ENCODE measurements around the gene CCDC81. TPM values are rescaled to one million over a fixed set of nuclear protein-coding genes. Genes with fewer than 3 reads are reported as not detected.
A peak's percentile ranks its signal among the peaks of the same experiment; 100 is the strongest.

CCDC81 gene
- polyA plus RNA-seq, 2 of the 4 experiments (the other 2 are of a cell fraction), result 0.30 to 0.71 TPM

GRCh38 chr11:86458294-86459001 lies 83.8 kb downstream of the CCDC81 start:
- ChIA-PET CTCF (interaction anchor here (0.6 to 5.1 kb wide), 6 partner anchors 16 to 411 kb away, joined by 3 to 60 read pairs (median 6); no protein-coding TSS in a partner anchor), POLR2A (no interaction called here)
- no peak overlapping the region; the same call in 2 of the 3 replicates for H3K4me2 ChIP-seq
- WGBS (ENCODE audit: missing lambda C conversion rate), result 96% methylated on average over 5 of the region's 5 CpGs
- TF ChIP-seq E2F6 (IDR thresholded peaks at IDR 0.05; ENCODE audit: borderline replicate concordance, low read depth) (no peak), RARB (CRISPR knock-in tag; IDR thresholded peaks at IDR 0.05) (no peak), CEBPB (IDR thresholded peaks at IDR 0.05) (no peak), SREBF2 (IDR thresholded peaks at IDR 0.05) (no peak), ESRRA (IDR thresholded peaks at IDR 0.05; ENCODE audit: borderline replicate concordance, low read length) (no peak)
- DNase-seq (ENCODE audit: low read depth in 1 of 2, low spot score in 1 of 2) (no peak), ATAC-seq (no peak), FAIRE-seq (no peak)
- H3K4me1 ChIP-seq, result peaks cover 43% of the 10 kb centered on the region
- peak overlapping the region; percentile 68 to 85 for H3K27ac ChIP-seq
- no peaks in the 10 kb centered on the region for H3K9me3 ChIP-seq
- H3K4me3 ChIP-seq, result no peak overlapping the region

GRCh38 chr11:86459002-86459385 lies 84.3 kb downstream of the CCDC81 start:
- Histone ChIP-seq H3K4me2 (peak overlapping the region; percentile 46; the same call in 1 of the 3 replicates), H3K4me3 (no peak overlapping the region), H3K9me3 (no peaks in the 10 kb centered on the region), H3K27ac (peak overlapping the region; percentile 68 to 85), H3K4me1 (peaks cover 43% of the 10 kb centered on the region)
- DNase-seq (ENCODE audit: low read depth in 1 of 2, low spot score in 1 of 2), result no peak
- no peak for FAIRE-seq
- TF ChIP-seq JUN (IDR thresholded peaks at IDR 0.05) (no peak), SMC3 (IDR thresholded peaks at IDR 0.05) (no peak), RFX5 (IDR thresholded peaks at IDR 0.05) (no peak), CEBPB (IDR thresholded peaks at IDR 0.05) (no peak), EP300 (IDR thresholded peaks at IDR 0.05) (no peak), REST (IDR thresholded peaks at IDR 0.05) (no peak), NR3C1 (IDR thresholded peaks at IDR 0.05) (no peak), KDM1A (IDR thresholded peaks at IDR 0.05; ENCODE audit: low read depth) (no peak), CHD4 (IDR thresholded peaks at IDR 0.05; ENCODE audit: borderline replicate concordance) (no peak), JUNB (IDR thresholded peaks at IDR 0.05) (no peak), EHMT2 (IDR thresholded peaks at IDR 0.05; ENCODE audit: low read depth) (no peak), KDM5A (IDR thresholded peaks at IDR 0.05) (no peak), FOSB (CRISPR knock-in tag; IDR thresholded peaks at IDR 0.05) (no peak)
- CTCF ChIA-PET, result interaction anchor here (0.6 to 5.1 kb wide), 5 partner anchors 24 to 410 kb away, joined by 3 to 60 read pairs (median 27); no protein-coding TSS in a partner anchor
- POLR2A ChIA-PET, result no interaction called here
- 94% methylated on average over 1 of the region's 1 CpG for WGBS (ENCODE audit: missing lambda C conversion rate)
- ATAC-seq, result no peak

GRCh38 chr11:86459682-86460460 lies 85.2 kb downstream of the CCDC81 start:
- ChIA-PET POLR2A (interaction anchor here (0.9 to 1.3 kb wide), 3 partner anchors 24 to 340 kb away, joined by 3 to 6 read pairs (median 4); partner anchors contain the start of gene PRSS23), CTCF (interaction anchor here (0.6 to 4.1 kb wide), 8 partner anchors 24 to 149 kb away, joined by 3 to 27 read pairs (median 4); no protein-coding TSS in a partner anchor)
- ATAC-seq (peak; percentile 64 to 73), DNase-seq (ENCODE audit: low read depth in 1 of 2, low spot score in 1 of 2) (peak; percentile 71 to 74), FAIRE-seq (no peak)
- peak overlapping the region; percentile 46 for H3K4me2 ChIP-seq
- H3K4me3 ChIP-seq, result no peak overlapping the region
- WGBS (ENCODE audit: missing lambda C conversion rate), result 25% methylated on average over 3 of the region's 3 CpGs
- peak overlapping the region; percentile 68 to 85 for H3K27ac ChIP-seq
- no peaks in the 10 kb centered on the region for H3K9me3 ChIP-seq
- H3K4me1 ChIP-seq, result peaks cover 47% of the 10 kb centered on the region
- TF ChIP-seq JUN (IDR thresholded peaks at IDR 0.05) (0 out of 5 replicates have a peak, but pooled peaks of 1 of the 2 experiments have one; percentile 39), MYC (IDR thresholded peaks at IDR 0.05; ENCODE audit: borderline replicate concordance, low read length) (no peak), USF2 (IDR thresholded peaks at IDR 0.05) (0 out of 2 replicates have a peak, but pooled peaks have one; percentile 9), REST (IDR thresholded peaks at IDR 0.05) (no peak), HOXB13 (CRISPR knock-in tag; IDR thresholded peaks at IDR 0.05; ENCODE audit: low read depth) (no peak), ZSCAN20 (CRISPR knock-in tag; IDR thresholded peaks at IDR 0.05) (no peak), SMC3 (IDR thresholded peaks at IDR 0.05) (no peak), EP300 (IDR thresholded peaks at IDR 0.05) (peak in 1 of 2 experiments; percentile 44; a peak in 2 of 5 replicates), RFX5 (IDR thresholded peaks at IDR 0.05) (no peak), POLR2A (IDR thresholded peaks at IDR 0.05; ENCODE audit: low read length) (no peak), ZC3H11A (IDR thresholded peaks at IDR 0.05) (no peak)
